Activated T-helper 1 cell treated with anti-CD3 and anti-CD28 coated beads, Interleukin-12 subunit alpha, Interleukin-12 subunit beta, Interleukin-2, Interleukin-4 antibody, amounts not matched to agents 30 ng/mL and 10 ng/mL and 1 ng/mL, durations not matched to agents 14 hours and 24 hours and 36 hours (primary cell): ENCODE measurements around the gene HDAC9. TPM values are rescaled to one million over a fixed set of nuclear protein-coding genes. Genes with fewer than 3 reads are reported as not detected.

Experiments used
- DNase-seq: peaks from one replicate; pipeline ENCODE4 v3.0.0; 2021; ENCODE audit warnings: low spot score
- H3K27ac Mint-ChIP-seq: one replicate; pipeline ENCODE4 v1.8.0; 2021; ENCODE audit warnings: mild to moderate bottlenecking, mixed read lengths
- H3K27me3 Mint-ChIP-seq: one replicate; pipeline ENCODE4 v1.8.0; 2022; ENCODE audit warnings: mild to moderate bottlenecking, moderate library complexity, mixed read lengths; ENCODE audit not compliant: insufficient read depth
- H3K36me3 Mint-ChIP-seq: one replicate; pipeline ENCODE4 v1.8.0; 2021; ENCODE audit warnings: low read depth, mixed read lengths
- H3K4me1 Mint-ChIP-seq: one replicate; pipeline ENCODE4 v1.8.0; 2021; ENCODE audit warnings: low read depth, mixed read lengths
- H3K4me3 Mint-ChIP-seq: one replicate; pipeline ENCODE4 v1.8.0; 2021; ENCODE audit warnings: mild to moderate bottlenecking, moderate library complexity, mixed read lengths
- H3K9me3 Mint-ChIP-seq: one replicate; pipeline ENCODE4 v1.8.0; 2021; ENCODE audit warnings: mixed read lengths
- intact Hi-C: fragments of 100-400 bp; cut with micrococcal nuclease; formaldehyde crosslinking; loops from one replicate; pipeline ENCODE4 v1.15.1; 2024
- total RNA-seq: library from RNA; stranded (reverse); gene quantifications from 2 replicates; pipeline ENCODE4 v1.2.3, GENCODE V29; 2022

HDAC9 gene
- total RNA-seq, 1 donor from 2014 or later = 0.86 TPM

DNA sequence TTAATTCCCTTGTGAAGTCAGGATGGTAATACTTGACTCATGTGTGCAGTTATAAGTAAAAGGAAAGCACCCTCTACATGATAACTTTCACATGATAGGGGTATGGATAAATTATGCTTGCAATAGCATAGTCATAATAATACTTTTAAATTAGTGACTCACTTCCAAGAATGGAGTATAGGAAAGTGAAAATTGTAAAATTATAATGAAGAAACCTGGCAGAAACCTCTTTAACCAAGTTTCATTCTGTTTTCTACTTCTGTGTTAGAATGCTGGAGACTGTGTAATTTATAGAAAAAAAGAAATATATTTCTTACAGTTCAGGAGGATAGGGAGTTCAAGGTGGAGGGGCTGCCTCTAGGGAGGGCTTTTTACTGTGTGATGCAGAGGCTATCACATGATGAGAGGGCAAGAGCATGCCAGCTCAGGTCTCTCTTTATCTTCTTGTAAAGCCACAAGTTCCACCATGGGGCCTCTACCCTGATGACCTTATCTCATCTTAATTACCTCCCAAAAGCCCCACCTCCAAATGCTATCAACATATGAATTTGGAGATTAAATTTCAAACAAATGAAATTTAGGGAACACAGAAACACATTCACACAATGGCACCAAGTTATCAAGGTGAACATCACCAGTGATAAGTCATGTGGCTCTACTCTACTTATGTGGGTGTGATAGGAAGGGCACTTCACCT is 43.2 kb downstream of the HDAC9 start:
- H3K4me3 Mint-ChIP-seq = no peak overlapping the region
- H3K36me3 Mint-ChIP-seq = no peaks in the 10 kb centered on the region
- intact Hi-C loops = loop anchor here (1.0 kb wide), 1 partner anchor 16 kb away; no protein-coding TSS in a partner anchor
- no peak for DNase-seq
- no peaks in the 10 kb centered on the region for H3K27me3 Mint-ChIP-seq
- no peak overlapping the region for H3K27ac Mint-ChIP-seq
- H3K9me3 Mint-ChIP-seq = peaks cover 4% of the 10 kb centered on the region
- peaks cover 7% of the 10 kb centered on the region for H3K4me1 Mint-ChIP-seq

DNA sequence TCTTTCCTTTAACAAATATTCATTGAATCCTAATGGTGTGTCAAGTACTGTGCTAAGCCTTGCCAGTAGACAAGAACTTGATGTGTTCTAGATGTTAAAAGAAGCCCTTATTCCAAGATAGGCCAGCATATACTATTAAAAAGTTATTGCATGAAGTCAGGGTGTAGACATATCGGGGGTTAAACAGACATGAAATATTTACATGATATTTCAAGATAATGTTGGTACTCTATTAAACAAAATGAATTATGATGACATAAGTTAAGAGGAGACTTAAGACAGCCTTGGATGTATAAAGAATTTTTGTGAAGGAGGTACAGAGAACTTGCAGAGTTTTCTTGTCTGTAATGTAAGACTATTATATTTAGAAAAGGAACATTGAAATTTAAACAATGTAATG is 44.8 kb downstream of the HDAC9 start:
- no peak overlapping the region for H3K4me3 Mint-ChIP-seq
- no peaks in the 10 kb centered on the region for H3K27me3 Mint-ChIP-seq
- H3K27ac Mint-ChIP-seq = no peak overlapping the region
- no peaks in the 10 kb centered on the region for H3K36me3 Mint-ChIP-seq
- intact Hi-C loops = no loop called here
- no peak for DNase-seq
- peaks cover 4% of the 10 kb centered on the region for H3K9me3 Mint-ChIP-seq
- peaks cover 7% of the 10 kb centered on the region for H3K4me1 Mint-ChIP-seq

DNA sequence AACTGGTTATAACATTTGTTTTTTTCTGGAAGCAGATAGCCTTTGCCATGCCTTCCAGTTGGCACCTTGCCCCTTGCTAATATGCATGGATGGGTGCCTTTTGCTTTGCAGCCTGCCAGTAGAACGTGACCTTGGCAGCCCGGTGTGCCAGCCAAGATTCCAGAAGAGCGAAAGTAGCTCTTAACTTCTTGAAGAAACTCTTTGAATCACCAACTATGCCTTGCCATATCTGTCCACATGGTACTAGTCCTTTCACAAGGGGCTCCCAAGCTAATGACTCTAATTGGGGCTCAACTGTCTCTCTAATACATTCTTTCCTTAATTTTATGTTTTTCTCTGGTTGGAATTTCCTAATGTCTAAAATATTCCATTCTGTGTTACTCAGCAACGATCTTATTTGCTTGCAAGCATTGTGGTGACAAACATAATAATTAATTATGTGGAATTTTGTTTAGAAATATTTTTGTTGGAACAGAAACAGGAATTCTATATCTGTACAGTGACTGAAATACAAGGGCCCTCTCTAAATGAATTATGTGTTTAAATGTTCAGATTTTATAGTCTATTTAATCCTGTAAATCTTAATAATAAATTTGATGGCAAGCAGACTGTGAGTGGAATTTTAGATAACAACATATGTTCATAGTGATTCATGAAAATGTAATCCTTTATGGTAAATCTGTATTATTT is 45.8 kb downstream of the HDAC9 start:
- intact Hi-C loops = no loop called here
- Mint-ChIP-seq H3K9me3 (peaks cover 4% of the 10 kb centered on the region), H3K27me3 (no peaks in the 10 kb centered on the region), H3K27ac (no peak overlapping the region), H3K4me1 (peaks cover 7% of the 10 kb centered on the region), H3K4me3 (no peak overlapping the region), H3K36me3 (no peaks in the 10 kb centered on the region)
- DNase-seq = no peak

DNA sequence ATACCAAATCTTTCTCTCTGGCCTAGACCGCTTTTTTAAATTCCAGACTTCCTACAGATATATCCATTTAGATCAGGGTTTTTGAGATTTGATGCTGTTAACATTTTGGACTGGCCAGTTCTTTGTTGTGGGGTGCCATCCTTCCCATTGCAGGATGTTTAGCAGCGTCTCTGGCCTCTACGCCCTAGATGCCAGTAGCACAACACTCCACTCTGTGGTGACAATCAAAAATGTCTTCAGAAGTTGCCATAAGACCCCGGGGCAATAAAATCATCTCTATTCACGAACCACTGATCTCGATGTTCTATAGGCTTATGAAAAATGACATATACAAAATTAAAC is 46.3 kb downstream of the HDAC9 start:
- H3K36me3 Mint-ChIP-seq = no peaks in the 10 kb centered on the region
- intact Hi-C loops = no loop called here

DNA sequence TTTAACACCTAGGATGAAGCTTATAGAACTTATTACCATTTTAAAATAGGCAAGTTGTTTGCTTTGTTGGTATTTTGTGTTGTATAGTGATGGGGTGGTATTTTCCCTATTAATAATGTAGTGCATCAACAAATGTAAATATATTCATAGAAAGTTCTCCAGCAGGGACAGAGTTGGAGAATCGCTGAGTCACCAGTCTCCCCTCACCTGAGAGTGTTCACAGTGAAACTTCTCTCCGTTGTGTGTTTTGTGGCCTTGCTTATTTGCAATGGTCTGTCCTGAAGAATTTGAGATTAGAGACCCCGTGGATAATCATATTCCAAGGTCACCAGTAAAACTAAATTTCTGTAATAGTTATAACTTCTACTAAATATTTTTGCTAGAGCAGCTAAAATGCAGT is 51.0 kb downstream of the HDAC9 start:
- DNase-seq = no peak
- Mint-ChIP-seq H3K4me1 (no peaks in the 10 kb centered on the region), H3K9me3 (no peaks in the 10 kb centered on the region), H3K36me3 (no peaks in the 10 kb centered on the region), H3K27ac (no peak overlapping the region), H3K4me3 (no peak overlapping the region), H3K27me3 (peaks cover 2% of the 10 kb centered on the region)
- intact Hi-C loops = no loop called here

More for the DNA sequence above, 46.3 kb downstream of the HDAC9 start:
- peaks cover 4% of the 10 kb centered on the region for H3K9me3 Mint-ChIP-seq
- H3K27me3 Mint-ChIP-seq = no peaks in the 10 kb centered on the region
- no peak overlapping the region for H3K27ac Mint-ChIP-seq
- H3K4me1 Mint-ChIP-seq = peaks cover 7% of the 10 kb centered on the region
- DNase-seq = no peak
- H3K4me3 Mint-ChIP-seq = no peak overlapping the region

DNA sequence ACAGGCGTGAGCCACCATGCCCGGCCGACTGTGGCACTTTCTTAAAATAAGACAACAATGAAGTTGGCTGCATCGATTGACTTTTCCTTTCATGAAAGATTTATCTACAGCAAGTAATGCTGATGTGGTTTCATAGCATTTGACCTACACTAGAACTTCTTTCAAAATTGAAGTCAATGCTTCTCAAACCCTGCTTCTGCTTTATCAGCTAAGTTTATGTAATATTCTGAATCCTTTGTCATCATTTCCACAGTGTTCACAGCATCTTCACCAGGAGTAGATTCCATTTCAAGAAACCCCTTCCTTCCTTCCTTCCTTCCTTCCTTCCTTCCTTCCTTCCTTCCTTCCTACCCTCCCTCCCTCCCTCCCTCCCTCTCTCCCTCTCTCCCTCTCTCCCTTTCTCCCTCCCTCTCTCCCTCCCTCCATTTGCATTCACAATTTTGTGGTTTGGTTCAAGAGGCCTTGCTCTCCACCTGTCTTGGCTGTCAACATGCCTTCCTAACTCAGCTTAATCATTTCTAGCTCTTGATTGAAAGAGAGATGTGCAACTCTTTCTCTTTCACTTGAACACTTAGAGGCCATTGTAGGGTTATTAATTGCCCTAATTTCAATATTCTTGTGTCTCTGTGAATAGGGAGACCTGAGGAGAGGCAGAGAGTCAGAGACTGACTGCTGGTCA is 52.1 kb downstream of the HDAC9 start:
- Mint-ChIP-seq H3K36me3 (no peaks in the 10 kb centered on the region), H3K27me3 (peaks cover 2% of the 10 kb centered on the region), H3K4me1 (no peaks in the 10 kb centered on the region), H3K9me3 (no peaks in the 10 kb centered on the region), H3K27ac (no peak overlapping the region), H3K4me3 (no peak overlapping the region)
- DNase-seq = no peak
- intact Hi-C loops = no loop called here

DNA sequence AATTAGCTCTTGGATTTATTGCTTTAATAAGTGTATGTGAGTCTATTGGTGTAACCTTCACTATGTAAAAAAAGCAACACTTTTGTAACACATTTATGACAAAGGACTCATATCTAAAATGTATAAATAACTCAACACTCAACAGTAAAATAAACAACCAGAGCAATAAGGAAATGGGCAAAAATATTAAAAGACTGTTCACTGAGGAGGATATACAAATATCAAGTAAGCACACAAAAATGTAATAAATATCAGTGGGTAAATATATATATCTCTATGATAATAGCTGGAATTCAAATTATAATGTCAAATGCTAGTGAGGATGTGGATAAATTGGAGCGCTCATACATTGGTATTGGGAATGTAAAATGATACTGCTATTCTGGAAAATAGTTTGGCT is 53.0 kb downstream of the HDAC9 start:
- no peaks in the 10 kb centered on the region for H3K9me3 Mint-ChIP-seq

DNA sequence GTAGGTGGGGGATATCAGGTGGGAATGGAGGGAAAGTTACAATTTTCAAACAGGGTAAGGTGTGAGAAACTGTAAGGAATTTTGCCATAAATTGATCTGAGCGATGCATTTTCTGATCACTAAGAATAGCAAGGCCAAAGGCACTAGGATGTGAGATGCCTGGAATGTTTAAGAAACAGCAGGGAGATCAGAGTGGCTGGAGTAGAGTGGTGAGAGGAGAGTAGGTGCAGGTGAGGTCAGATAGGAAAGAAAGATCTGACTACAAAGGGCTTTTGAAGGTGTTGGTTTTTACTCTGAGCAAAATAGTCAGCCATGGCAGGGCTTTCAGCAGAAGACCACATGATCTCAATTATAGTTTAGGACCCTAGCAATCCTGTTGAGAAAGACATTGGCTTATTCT is 55.0 kb downstream of the HDAC9 start:
- no peak overlapping the region for H3K27ac Mint-ChIP-seq
- H3K4me1 Mint-ChIP-seq = no peaks in the 10 kb centered on the region
- peaks cover 6% of the 10 kb centered on the region for H3K27me3 Mint-ChIP-seq
- no peaks in the 10 kb centered on the region for H3K9me3 Mint-ChIP-seq
- intact Hi-C loops = no loop called here
- DNase-seq = no peak
- H3K4me3 Mint-ChIP-seq = no peak overlapping the region
- no peaks in the 10 kb centered on the region for H3K36me3 Mint-ChIP-seq

More for the DNA sequence above, 53.0 kb downstream of the HDAC9 start:
- Mint-ChIP-seq H3K27me3 (peaks cover 4% of the 10 kb centered on the region), H3K4me1 (no peaks in the 10 kb centered on the region), H3K4me3 (no peak overlapping the region), H3K27ac (no peak overlapping the region), H3K36me3 (no peaks in the 10 kb centered on the region)
- no peak for DNase-seq
- intact Hi-C loops = no loop called here

DNA sequence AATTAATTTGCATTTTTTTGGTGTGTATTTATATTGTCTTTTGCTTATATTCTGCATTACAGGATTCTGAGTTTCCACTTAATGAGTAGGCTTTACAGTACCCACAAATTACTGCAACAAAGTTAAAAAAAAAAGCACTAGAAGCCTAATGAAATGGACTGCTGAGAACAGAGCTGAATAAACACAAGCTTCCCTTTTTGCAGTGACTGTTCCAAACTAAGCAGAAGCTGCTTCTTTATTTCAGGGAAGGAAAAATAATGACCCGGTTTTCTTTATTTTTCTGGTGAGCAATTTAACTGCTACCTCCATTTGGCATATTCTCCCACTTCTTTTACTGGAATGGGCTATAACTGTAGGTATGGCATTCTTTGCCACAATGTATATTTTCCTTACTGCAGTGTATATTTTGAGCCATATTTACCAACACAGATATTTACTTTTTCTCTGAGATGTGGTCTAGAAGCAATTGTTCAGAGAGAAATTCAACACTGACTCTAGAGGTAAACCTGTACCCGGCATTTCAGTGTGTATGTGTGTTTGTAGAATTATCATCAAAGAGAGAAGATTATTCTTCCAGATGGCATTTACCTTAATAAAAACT is 56.9 kb downstream of the HDAC9 start:
- no peak overlapping the region for H3K27ac Mint-ChIP-seq
- intact Hi-C loops = no loop called here
- H3K4me1 Mint-ChIP-seq = no peaks in the 10 kb centered on the region
- H3K36me3 Mint-ChIP-seq = no peaks in the 10 kb centered on the region
- no peak overlapping the region for H3K4me3 Mint-ChIP-seq
- no peak for DNase-seq
- H3K27me3 Mint-ChIP-seq = peaks cover 6% of the 10 kb centered on the region
- no peaks in the 10 kb centered on the region for H3K9me3 Mint-ChIP-seq

DNA sequence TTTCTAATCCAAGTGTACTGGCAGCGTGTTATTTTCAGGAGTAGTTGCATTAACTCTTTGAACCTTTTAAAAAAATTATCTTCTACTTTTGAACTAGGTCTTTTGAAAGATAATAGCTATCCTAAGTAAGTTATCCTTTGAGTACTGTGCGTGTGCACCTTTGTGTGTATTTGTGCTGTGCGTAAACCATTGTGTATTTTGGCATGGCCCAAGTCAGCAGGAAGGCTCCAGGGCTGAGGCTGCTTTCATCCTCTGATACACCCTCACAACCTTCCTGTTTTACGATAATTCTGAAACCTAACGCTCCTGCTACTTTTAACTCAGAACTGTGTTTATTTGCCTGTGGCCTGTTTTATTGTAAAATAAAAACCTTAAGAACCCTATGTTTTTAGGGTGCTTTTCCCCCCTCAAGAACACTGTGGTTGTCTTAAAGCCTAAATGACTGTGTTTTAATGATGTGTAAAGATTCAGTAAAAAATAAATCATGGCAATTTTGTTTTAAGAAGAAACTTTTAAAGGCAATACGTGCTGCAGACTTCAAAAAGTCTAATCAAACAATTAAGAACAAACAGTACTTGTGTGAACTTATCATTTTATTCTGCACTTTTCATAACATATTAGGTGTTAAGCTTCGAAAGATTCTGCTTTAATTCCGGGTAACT is 57.5 kb downstream of the HDAC9 start:
- no peak for DNase-seq
- no peaks in the 10 kb centered on the region for H3K9me3 Mint-ChIP-seq
- no peaks in the 10 kb centered on the region for H3K36me3 Mint-ChIP-seq
- H3K27me3 Mint-ChIP-seq = peaks cover 6% of the 10 kb centered on the region
- intact Hi-C loops = no loop called here
- H3K27ac Mint-ChIP-seq = no peak overlapping the region
- H3K4me3 Mint-ChIP-seq = no peak overlapping the region
- H3K4me1 Mint-ChIP-seq = no peaks in the 10 kb centered on the region

DNA sequence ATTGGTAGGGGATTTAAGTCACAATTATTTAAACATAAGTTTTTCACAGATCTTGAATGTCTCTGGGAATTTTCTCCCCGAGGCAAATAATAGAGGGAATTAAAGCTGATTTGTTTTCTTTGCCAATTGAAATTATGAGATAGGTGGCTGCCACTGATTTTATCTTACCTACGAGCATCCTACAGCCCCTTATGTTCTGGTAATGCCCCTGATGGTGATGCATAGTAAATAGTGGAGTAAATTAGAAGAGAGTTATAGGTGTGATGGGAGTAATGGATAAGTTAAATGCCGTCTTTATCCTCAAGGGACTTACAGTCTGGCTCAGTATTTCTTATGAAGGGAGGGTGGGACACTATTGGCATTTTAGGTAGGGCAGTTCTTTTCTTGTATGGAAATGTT is 58.1 kb downstream of the HDAC9 start:
- Mint-ChIP-seq H3K27me3 (peaks cover 6% of the 10 kb centered on the region), H3K27ac (no peak overlapping the region), H3K4me1 (no peaks in the 10 kb centered on the region), H3K4me3 (no peak overlapping the region), H3K36me3 (no peaks in the 10 kb centered on the region), H3K9me3 (no peaks in the 10 kb centered on the region)
- no peak for DNase-seq
- intact Hi-C loops = no loop called here

DNA sequence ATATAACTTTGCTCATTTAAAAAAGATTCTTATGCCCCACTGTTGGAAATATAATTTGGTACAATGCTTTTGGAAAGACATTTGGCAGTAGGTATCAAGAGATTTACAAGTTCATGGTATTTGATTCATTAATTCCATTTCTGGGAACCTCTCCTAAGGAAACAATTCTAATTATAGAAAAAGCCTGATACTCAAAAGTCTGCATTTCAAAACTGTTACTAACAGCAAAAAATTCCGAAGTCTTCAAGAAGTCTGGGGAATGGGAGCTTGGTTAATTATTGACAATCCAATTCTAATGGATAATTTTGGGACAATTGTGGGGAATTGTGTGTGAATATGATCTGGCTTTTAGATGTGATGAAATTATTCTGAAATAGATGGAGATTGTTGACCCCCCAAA is 59.6 kb downstream of the HDAC9 start:
- H3K4me1 Mint-ChIP-seq = no peaks in the 10 kb centered on the region
- no peaks in the 10 kb centered on the region for H3K36me3 Mint-ChIP-seq
- no peak overlapping the region for H3K4me3 Mint-ChIP-seq
- intact Hi-C loops = no loop called here
- peaks cover 4% of the 10 kb centered on the region for H3K27me3 Mint-ChIP-seq
- no peak for DNase-seq
- no peak overlapping the region for H3K27ac Mint-ChIP-seq
- H3K9me3 Mint-ChIP-seq = no peaks in the 10 kb centered on the region

DNA sequence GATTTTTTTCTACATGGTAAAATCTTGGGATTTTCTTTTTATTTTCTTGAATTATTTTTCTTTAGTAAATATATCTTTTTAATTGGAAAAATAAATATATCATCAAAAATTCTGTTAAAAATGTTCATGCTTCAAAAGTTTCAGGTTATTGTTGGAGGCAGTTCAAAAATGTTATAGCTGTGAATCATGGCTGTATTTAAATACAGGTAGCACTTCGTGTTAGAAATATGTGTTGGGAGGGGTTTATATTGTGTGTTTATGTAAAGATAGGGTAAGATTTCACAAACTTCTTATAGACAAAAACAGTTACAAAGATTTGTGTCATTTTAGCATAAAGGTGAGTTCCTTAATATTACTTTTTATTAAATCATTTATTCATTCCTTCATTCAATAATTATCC is 60.4 kb downstream of the HDAC9 start:
- Mint-ChIP-seq H3K27ac (no peak overlapping the region), H3K4me3 (no peak overlapping the region), H3K36me3 (no peaks in the 10 kb centered on the region), H3K4me1 (no peaks in the 10 kb centered on the region), H3K27me3 (peaks cover 4% of the 10 kb centered on the region), H3K9me3 (no peaks in the 10 kb centered on the region)
- intact Hi-C loops = no loop called here
- no peak for DNase-seq
